ENCODE results near the gene PRKCA. TPM values are rescaled to one million over a fixed set of nuclear protein-coding genes. Genes with fewer than 3 reads are reported as not detected.
A peak's percentile ranks its signal among the peaks of the same experiment; 100 is the strongest.

PRKCA gene
- total and polyA plus RNA-seq, 9 of the 15 experiments (the other 6 are each of a cell fraction or from before 2014, with no cell fraction given), result 3.2 to 33.0 (median 17.8) TPM

DNA sequence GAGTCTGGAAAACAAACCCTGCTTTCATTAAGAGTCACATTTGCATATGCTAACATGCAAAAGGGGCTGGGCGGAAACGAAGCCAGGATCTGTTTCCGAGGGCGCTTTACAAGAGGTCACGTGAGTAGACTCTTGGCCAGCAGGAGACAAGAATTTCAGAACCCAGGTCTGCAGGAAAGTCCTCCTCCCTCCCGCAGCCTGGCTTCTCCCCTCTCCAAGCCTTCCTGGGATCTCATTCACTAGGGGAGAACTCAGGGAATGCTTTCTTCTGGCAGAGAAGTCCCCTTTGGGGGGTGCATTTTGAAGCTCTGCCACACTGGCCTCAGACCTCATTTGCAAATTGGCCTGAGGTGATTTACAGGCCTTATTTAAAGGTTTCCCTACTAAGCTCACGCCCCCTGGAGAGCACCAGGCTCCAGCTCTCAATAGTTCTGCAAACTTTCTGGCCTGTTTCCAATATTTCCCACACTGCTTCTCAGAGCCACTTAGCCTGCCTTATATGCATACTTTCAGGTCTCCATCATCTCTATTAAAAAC, 475.3 kb downstream of the PRKCA start:
- H3K9me1 ChIP-seq (ENCODE audit: control insufficient read depth, insufficient read depth, low read length), result no peaks in the 10 kb centered on the region
- no peak for ATAC-seq
- no peaks in the 10 kb centered on the region for H3K4me1 ChIP-seq (replicated peaks in 1 of 2; ENCODE audit: control insufficient read depth in 2 of 2, insufficient read depth in 2 of 2, low read length in 2 of 2)
- H3K27ac ChIP-seq (ENCODE audit: extremely low read depth, low read depth, low read length), result no peak overlapping the region
- no peaks in the 10 kb centered on the region for H3K79me2 ChIP-seq (ENCODE audit: control insufficient read depth, insufficient read depth, low read length)
- 0 out of 2 replicates have a peak, but pooled peaks have one; percentile 17 for TF ChIP-seq NFIC (IDR thresholded peaks at IDR 0.05)
- no peak for TF ChIP-seq ZFX (CRISPR knock-in tag; IDR thresholded peaks at IDR 0.05)
- intact Hi-C loops (cut with micrococcal nuclease) (no loop called here), in situ Hi-C loops (cut with MboI) (no loop called here)
- ChIA-PET POLR2A (interaction anchor here (0.8 kb wide), 1 partner anchor 873 kb away, joined by 3 read pairs; no protein-coding TSS in a partner anchor), CTCF (ENCODE audit: low intra/inter-chr PET ratio) (no interaction called here)
- H3K9ac ChIP-seq (ENCODE audit: insufficient read depth in 1 of 2, low read depth in 2 of 2, low read length in 2 of 2), result no peak overlapping the region
- no peak overlapping the region for H3K4me2 ChIP-seq (ENCODE audit: insufficient read depth, low read length)
- DNase-seq (ENCODE audit: extremely low read depth in 1 of 4, low spot score in 3 of 4), result no peak
- peaks cover 24% of the 10 kb centered on the region; the same call in 1 of the 3 replicates for H3K36me3 ChIP-seq (ENCODE audit: control insufficient read depth, insufficient read depth, low read length)
- WGBS (ENCODE audit: insufficient coverage, low coverage, missing lambda C conversion rate), result 93% methylated on average over 7 of the region's 7 CpGs
- no TSS peak for BruUV-seq (replicated peaks)
- no peak overlapping the region for H3K4me3 ChIP-seq
- H3K9me3 ChIP-seq (replicated peaks; ENCODE audit: control insufficient read depth, insufficient read depth, low read depth, low read length), result no peaks in the 10 kb centered on the region
- no peaks in the 10 kb centered on the region for H3K27me3 ChIP-seq (ENCODE audit: control insufficient read depth in 2 of 2, insufficient read depth in 2 of 2, low read length in 2 of 2)
- H2AFZ ChIP-seq (ENCODE audit: low read depth, low read length), result no peak overlapping the region
- H4K20me1 ChIP-seq (replicated peaks; ENCODE audit: control insufficient read depth, insufficient read depth, low read length), result no peaks in the 10 kb centered on the region
- no peak for FAIRE-seq

DNA sequence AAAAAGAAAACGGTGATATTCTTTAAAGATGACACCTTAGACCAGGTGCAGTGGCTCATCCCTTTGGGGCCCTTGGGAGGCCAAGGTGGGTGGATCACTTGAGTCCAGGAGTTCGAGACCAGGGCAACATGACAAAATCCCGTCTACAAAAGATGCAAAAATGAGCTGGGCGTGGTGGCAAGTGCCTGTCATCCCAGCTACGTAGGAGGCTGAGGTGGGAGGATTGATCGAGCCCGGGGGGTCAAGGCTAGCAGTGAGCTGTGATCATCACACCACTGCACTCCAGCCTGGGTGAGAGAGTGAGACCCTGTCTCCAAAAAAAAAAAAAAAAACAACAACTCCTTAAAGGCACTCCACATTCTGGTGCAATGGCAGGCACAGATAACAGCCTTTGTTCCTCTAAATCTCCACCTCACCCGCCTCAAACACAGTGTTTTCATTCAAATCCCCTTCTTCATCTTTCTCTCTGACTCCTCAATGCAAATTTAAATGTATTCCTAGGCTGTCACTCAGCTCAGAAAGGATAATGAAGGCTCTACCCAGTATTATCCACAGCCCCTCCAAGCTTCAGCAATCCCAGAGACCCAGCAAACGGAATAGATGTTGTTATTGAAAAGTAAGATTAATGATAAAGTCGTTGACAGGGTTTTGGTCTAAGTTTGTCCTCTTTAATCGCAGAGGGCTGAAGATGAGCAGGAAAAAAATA, 476.3 kb downstream of the PRKCA start:
- H3K4me3 ChIP-seq, result no peak overlapping the region
- H3K27ac ChIP-seq (ENCODE audit: extremely low read depth, low read depth, low read length), result no peak overlapping the region
- no TSS peak for BruUV-seq (replicated peaks)
- H3K36me3 ChIP-seq (ENCODE audit: control insufficient read depth, insufficient read depth, low read length), result peaks cover 22% of the 10 kb centered on the region; the same call in 2 of the 3 replicates
- no peaks in the 10 kb centered on the region for H3K27me3 ChIP-seq (ENCODE audit: control insufficient read depth in 2 of 2, insufficient read depth in 2 of 2, low read length in 2 of 2)
- no peak overlapping the region for H3K9ac ChIP-seq (ENCODE audit: insufficient read depth in 1 of 2, low read depth in 2 of 2, low read length in 2 of 2)
- no peak for ATAC-seq
- no peaks in the 10 kb centered on the region for H3K9me1 ChIP-seq (ENCODE audit: control insufficient read depth, insufficient read depth, low read length)
- no peak overlapping the region for H2AFZ ChIP-seq (ENCODE audit: low read depth, low read length)
- ChIA-PET POLR2A (interaction anchor here (0.7 to 0.9 kb wide), 2 partner anchors 9 to 15 kb away, joined by 3 to 4 read pairs; no protein-coding TSS in a partner anchor), CTCF (ENCODE audit: low intra/inter-chr PET ratio) (no interaction called here)
- FAIRE-seq, result no peak
- no peaks in the 10 kb centered on the region for H3K4me1 ChIP-seq (replicated peaks in 1 of 2; ENCODE audit: control insufficient read depth in 2 of 2, insufficient read depth in 2 of 2, low read length in 2 of 2)
- no peaks in the 10 kb centered on the region for H3K9me3 ChIP-seq (replicated peaks; ENCODE audit: control insufficient read depth, insufficient read depth, low read depth, low read length)
- DNase-seq (ENCODE audit: extremely low read depth in 1 of 4, low spot score in 3 of 4), result no peak
- H3K79me2 ChIP-seq (ENCODE audit: control insufficient read depth, insufficient read depth, low read length), result no peaks in the 10 kb centered on the region
- H4K20me1 ChIP-seq (replicated peaks; ENCODE audit: control insufficient read depth, insufficient read depth, low read length), result no peaks in the 10 kb centered on the region
- H3K4me2 ChIP-seq (ENCODE audit: insufficient read depth, low read length), result no peak overlapping the region
- in situ Hi-C loops (cut with MboI) (no loop called here), intact Hi-C loops (cut with micrococcal nuclease) (no loop called here)
- WGBS (ENCODE audit: insufficient coverage, low coverage, missing lambda C conversion rate), result 70% methylated on average over 7 of the region's 11 CpGs
- no peak for TF ChIP-seq ZNF830 (CRISPR knock-in tag; IDR thresholded peaks at IDR 0.05)
- TF ChIP-seq NR1H2 (CRISPR knock-in tag; IDR thresholded peaks at IDR 0.05), result no peak
- no peak for TF ChIP-seq CHD2 (IDR thresholded peaks at IDR 0.05; ENCODE audit: low read depth, low read length)
- no peak for TF ChIP-seq POLR2G (IDR thresholded peaks at IDR 0.05; ENCODE audit: low read depth, low read length)
- TF ChIP-seq DDX20 (tag; IDR thresholded peaks at IDR 0.05; ENCODE audit: low read depth), result no peak
- no peak for TF ChIP-seq HNRNPLL (IDR thresholded peaks at IDR 0.05; ENCODE audit: low read depth, low read length, poor library complexity, severe bottlenecking)
- TF ChIP-seq ZNF584 (CRISPR knock-in tag; IDR thresholded peaks at IDR 0.05; ENCODE audit: low read depth), result no peak
- TF ChIP-seq SNIP1 (IDR thresholded peaks at IDR 0.05; ENCODE audit: low read depth), result no peak
- TF ChIP-seq RAD21 (CRISPR knock-in tag; conservative IDR thresholded peaks at IDR 0.05 in 1 of 2, IDR thresholded peaks at IDR 0.05 in 1 of 2), result no peak
- TF ChIP-seq FIP1L1 (IDR thresholded peaks at IDR 0.05; ENCODE audit: low read depth, low read length, poor library complexity, severe bottlenecking), result no peak
- TF ChIP-seq ZNF12 (CRISPR knock-in tag; IDR thresholded peaks at IDR 0.05), result no peak
- no peak for TF ChIP-seq YY1 (IDR thresholded peaks at IDR 0.05; ENCODE audit: borderline replicate concordance in 1 of 3, control insufficient read depth in 1 of 3, extremely low read depth in 1 of 3, insufficient read depth in 3 of 3, insufficient read length in 1 of 3, insufficient replicate concordance in 2 of 3, low read depth in 1 of 3, low read length in 2 of 3)
- no peak for TF ChIP-seq KAT7 (CRISPR knock-in tag; IDR thresholded peaks at IDR 0.05; ENCODE audit: borderline replicate concordance)

Measured in K562 (cell line).